Measurements from ENCODE around the gene PTPRG.

- no peak for TF ChIP-seq CTCF (conservative IDR thresholded peaks at IDR 0.05; ENCODE audit: low read depth, low read length)
- no peak for TF ChIP-seq EZH2 (IDR thresholded peaks at IDR 0.05; ENCODE audit: borderline replicate concordance, low read depth, low read length, poor library complexity, severe bottlenecking)
These were observed 260.5 kb downstream of the PTPRG start for GRCh38 chr3:61821823-61822251.
